K562 (cell line): Measurements from ENCODE around the gene PLPP6. TPM values are rescaled to one million over a fixed set of nuclear protein-coding genes. Genes with fewer than 3 reads are reported as not detected.

Source experiments
- ATAC-seq: fragments of 200-7000 bp; cut with Tn5 transposase; 3 replicates; pipeline ENCODE4 v1.9.1; 2020; ENCODE audit warnings: moderate library complexity
- BruUV-seq: library from RNA; stranded (reverse); fragments of 400-500 nt; replicated peaks from 2 replicates; lab custom pipeline; 2021; lab: Mats Ljungman, UMichigan
- CTCF ChIA-PET: fragments of 300-600 bp; formaldehyde crosslinking; extraction: SDS; loops from one replicate; lab custom pipeline; 2021; ENCODE audit warnings: low intra/inter-chr PET ratio; lab: Yijun Ruan, JAX
- POLR2A ChIA-PET: fragments of 300-600, 350-650 bp; sonication (Branson Sonifier 250); formaldehyde crosslinking; extraction: SDS; loops from one replicate; lab custom pipeline; 2021; ENCODE audit warnings: antibody characterized with exemption, inconsistent platforms; lab: Yijun Ruan, JAX
- DNase-seq, 4 experiments: peaks; one replicate each; pipeline versions ENCODE4 v3.0.0 to v3.0.0-alpha.2; 2011 to 2018; ENCODE audit warnings: low spot score in 3 of 4, mixed read lengths in 3 of 4; ENCODE audit errors: extremely low read depth in 1 of 4
- FAIRE-seq: peaks from 2 replicates; lab custom pipeline; 2011; peaks lifted over from hg19 to GRCh38; lab: Jason Lieb, UNC
- H2AFZ ChIP-seq: 2 replicates; pipeline ENCODE4 v1.6.0; 2011; ENCODE audit warnings: low read depth, low read length, control low read depth, inconsistent platforms
- H3K27ac ChIP-seq: fragments of 200-600 bp; 3 replicates; pipeline ENCODE4 v1.8.0; 2011; ENCODE audit warnings: low read depth, mild to moderate bottlenecking, control low read depth, inconsistent platforms, low read length, moderate library complexity, mixed read lengths; ENCODE audit errors: extremely low read depth
- H3K27me3 ChIP-seq, 2 experiments: fragments of 300-600 bp in 1 of 2; 2 replicates in 1 of 2; 3 replicates in 1 of 2; pipeline versions ENCODE4 v1.6.0 to v1.8.0; 2011; ENCODE audit warnings: inconsistent platforms in 2 of 2, low read length in 2 of 2, mild to moderate bottlenecking in 1 of 2, mixed read lengths in 1 of 2, moderate library complexity in 1 of 2; ENCODE audit not compliant: control insufficient read depth in 2 of 2, insufficient read depth in 2 of 2
- H3K36me3 ChIP-seq: fragments of 300-600 bp; 3 replicates; pipeline ENCODE4 v1.8.0; 2011; ENCODE audit warnings: mild to moderate bottlenecking, low read length, inconsistent platforms; ENCODE audit not compliant: control insufficient read depth, insufficient read depth
- H3K4me1 ChIP-seq, 2 experiments: fragments of 200-600 bp in 1 of 2; replicated peaks in 1 of 2; 2 replicates in 1 of 2; 3 replicates in 1 of 2; pipeline versions ENCODE4 v1.5.1 to v1.8.0; 2011; ENCODE audit warnings: inconsistent platforms in 2 of 2, low read length in 2 of 2, mild to moderate bottlenecking in 1 of 2, mixed read lengths in 1 of 2, moderate library complexity in 1 of 2; ENCODE audit not compliant: control insufficient read depth in 2 of 2, insufficient read depth in 2 of 2
- H3K4me2 ChIP-seq: 2 replicates; pipeline ENCODE4 v1.6.1; 2011; ENCODE audit warnings: low read length, control low read depth, inconsistent platforms, mixed read lengths; ENCODE audit not compliant: insufficient read depth
- H3K4me3 ChIP-seq: fragments of 200-600 bp; sonication (generic), shearing (Covaris generic); 2 replicates; pipeline ENCODE4 v1.5.1; 2016; ENCODE audit warnings: control low read depth, inconsistent platforms
- H3K79me2 ChIP-seq: fragments of 200-600 bp; 3 replicates; pipeline ENCODE4 v1.8.0; 2011; ENCODE audit warnings: low read length, inconsistent platforms; ENCODE audit not compliant: control insufficient read depth, insufficient read depth
- H3K9ac ChIP-seq, 2 experiments: 2 replicates each; pipeline versions ENCODE4 v1.6.0 to v1.6.1; 2011; ENCODE audit warnings: low read depth in 2 of 2, low read length in 2 of 2, control low read depth in 1 of 2, inconsistent platforms in 1 of 2, mild to moderate bottlenecking in 1 of 2, mixed read lengths in 1 of 2; ENCODE audit not compliant: insufficient read depth in 1 of 2
- H3K9me1 ChIP-seq: one replicate; pipeline ENCODE4 v1.6.0; 2011; ENCODE audit warnings: inconsistent platforms, mild to moderate bottlenecking, low read length, moderate library complexity; ENCODE audit not compliant: control insufficient read depth, insufficient read depth
- H3K9me3 ChIP-seq: replicated peaks from 2 replicates; pipeline ENCODE4 v1.5.1; 2011; ENCODE audit warnings: low read depth, low read length, inconsistent platforms; ENCODE audit not compliant: control insufficient read depth, insufficient read depth
- H4K20me1 ChIP-seq: replicated peaks from 2 replicates; pipeline ENCODE4 v1.6.1; 2011; ENCODE audit warnings: low read length, inconsistent platforms, mixed read lengths; ENCODE audit not compliant: control insufficient read depth, insufficient read depth
- GABPA ChIP-seq: fragments of 200-800 bp; sonication (Bioruptor generic); conservative IDR thresholded peaks from 2 replicates; pipeline ENCODE4 v1.6.1; 2016; ENCODE audit warnings: low read depth, missing genetic modification characterization, missing compliant biosample characterization
- HNRNPLL ChIP-seq: fragments of 200-400 bp; formaldehyde crosslinking; IDR thresholded peaks from 2 replicates; pipeline ENCODE4 v1.6.1; 2017; ENCODE audit warnings: low read length, low read depth, mild to moderate bottlenecking; ENCODE audit not compliant: poor library complexity, severe bottlenecking
- IRF2 ChIP-seq: sonication (generic); formaldehyde crosslinking; IDR thresholded peaks from 2 replicates; pipeline ENCODE4 v1.8.1; 2022; ENCODE audit warnings: mild to moderate bottlenecking, missing genetic modification reagents
- PCBP2 ChIP-seq: fragments of 200-400 bp; formaldehyde crosslinking; IDR thresholded peaks from 2 replicates; pipeline ENCODE4 v1.6.1; 2018; ENCODE audit warnings: low read length, low read depth, mild to moderate bottlenecking, moderate library complexity; ENCODE audit not compliant: poor library complexity, severe bottlenecking
- SMARCC2 ChIP-seq: fragments of 450-650 bp; IDR thresholded peaks from 2 replicates; pipeline ENCODE4 v1.6.1; 2017; ENCODE audit warnings: antibody characterized with exemption, moderate library complexity, mild to moderate bottlenecking, low read depth
- TARDBP ChIP-seq: fragments of 450-650 bp; IDR thresholded peaks from 2 replicates; pipeline ENCODE4 v1.6.1; 2016
- ZMIZ1 ChIP-seq, 2 experiments: fragments of 150-350 bp in 1 of 2; IDR thresholded peaks; 2 replicates each; pipeline ENCODE4 v1.6.1; 2012 to 2016; ENCODE audit warnings: low read depth in 2 of 2, low read length in 2 of 2, mild to moderate bottlenecking in 1 of 2, moderate library complexity in 1 of 2
- ZNF24 ChIP-seq: fragments of 450-650 bp; IDR thresholded peaks from 2 replicates; pipeline ENCODE4 v1.6.1; 2016
- ZSCAN29 ChIP-seq: fragments of 450-650 bp; IDR thresholded peaks from 2 replicates; pipeline ENCODE4 v1.6.1; 2017
- WGBS: fragments of 100-300 bp; shearing (Covaris generic); methylation state at CpG from one replicate; pipeline ENCODE4 v1.1.6; 2016; ENCODE audit warnings: low coverage, mixed read lengths; ENCODE audit not compliant: insufficient coverage; ENCODE audit errors: missing lambda C conversion rate; 5-methylcytosine and 5-hydroxymethylcytosine counted together
- in situ Hi-C: fragments of 300-500 bp; cut with MboI; formaldehyde crosslinking; loops from 4 replicates; pipeline ENCODE4 v1.15.0; 2018; ENCODE audit warnings: inconsistent platforms, mixed read lengths
- intact Hi-C: fragments of 100-400 bp; cut with micrococcal nuclease; formaldehyde crosslinking; loops from 2 replicates; pipeline ENCODE4 v1.14.2; 2022
- polyA plus RNA-seq, 8 experiments: library from polyadenylated mRNA; depleted of rRNA in 4 of 8; stranded (reverse) in 5 of 8; unstranded in 3 of 8; fragments of >200 nt; fragmentation: Nextera tagmentation in 2 of 8; fragmentation: Illumina TruSeq in 1 of 8; extraction: Ambion mirVana in 2 of 8; extraction: Trizol in 1 of 8; gene quantifications; 2 replicates each; pipeline versions ENCODE4 v1.2.1 to v1.2.3, GENCODE V29; 2011 to 2014; ENCODE audit warnings: inconsistent platforms in 1 of 8, missing spikeins in 1 of 8
- total RNA-seq, 7 experiments: library from RNA; depleted of rRNA in 6 of 7; stranded (reverse); fragments of >200 nt in 6 of 7; fragmentation: Illumina TruSeq in 2 of 7; extraction: Trizol in 2 of 7; gene quantifications; 2 replicates each; pipeline versions ENCODE4 v1.2.1 to v1.2.3, GENCODE V29; 2011 to 2021; ENCODE audit warnings: low replicate concordance in 1 of 7
- TF ChIP-seq, protein P1 (sequence below), 2 experiments: fragments of 450-650 bp; formaldehyde crosslinking in 1 of 2; IDR thresholded peaks; 2 replicates each; pipeline versions ENCODE4 v1.4.0 to v1.6.1; 2014 to 2020; ENCODE audit warnings: mild to moderate bottlenecking in 2 of 2, borderline replicate concordance in 1 of 2, low read depth in 1 of 2

PLPP6 gene
- total and polyA plus RNA-seq, 9 of the 15 experiments (the other 6 are each of a cell fraction or from before 2014, with no cell fraction given): 1.9 to 8.9 (median 5.6) TPM

- no peaks in the 10 kb centered on the region for H3K9me1 ChIP-seq
- ATAC-seq (no peak), DNase-seq (no peak), FAIRE-seq (no peak)
- CTCF ChIA-PET: no interaction called here
- H3K9me3 ChIP-seq: no peaks in the 10 kb centered on the region
- H3K36me3 ChIP-seq: no peaks in the 10 kb centered on the region
- peaks cover 14% of the 10 kb centered on the region for H3K79me2 ChIP-seq
- BruUV-seq: no TSS peak
- H3K9ac ChIP-seq: no peak overlapping the region
- H3K27ac ChIP-seq: no peak overlapping the region
- H4K20me1 ChIP-seq: no peaks in the 10 kb centered on the region
- in situ Hi-C loops (no loop called here), intact Hi-C loops (no loop called here)
- POLR2A ChIA-PET: interaction anchor here (1.0 to 1.5 kb wide), 4 partner anchors 9 to 73 kb away, joined by 3 to 4 read pairs (median 4); partner anchors contain the start of gene CDC37L1
- H3K4me1 ChIP-seq: peaks cover 10 to 19% of the 10 kb centered on the region in 2 experiments; a peak in 4 of 5 replicates
- H2AFZ ChIP-seq: no peak overlapping the region
- H3K4me2 ChIP-seq: no peak overlapping the region
- TF ChIP-seq, protein P1, sequence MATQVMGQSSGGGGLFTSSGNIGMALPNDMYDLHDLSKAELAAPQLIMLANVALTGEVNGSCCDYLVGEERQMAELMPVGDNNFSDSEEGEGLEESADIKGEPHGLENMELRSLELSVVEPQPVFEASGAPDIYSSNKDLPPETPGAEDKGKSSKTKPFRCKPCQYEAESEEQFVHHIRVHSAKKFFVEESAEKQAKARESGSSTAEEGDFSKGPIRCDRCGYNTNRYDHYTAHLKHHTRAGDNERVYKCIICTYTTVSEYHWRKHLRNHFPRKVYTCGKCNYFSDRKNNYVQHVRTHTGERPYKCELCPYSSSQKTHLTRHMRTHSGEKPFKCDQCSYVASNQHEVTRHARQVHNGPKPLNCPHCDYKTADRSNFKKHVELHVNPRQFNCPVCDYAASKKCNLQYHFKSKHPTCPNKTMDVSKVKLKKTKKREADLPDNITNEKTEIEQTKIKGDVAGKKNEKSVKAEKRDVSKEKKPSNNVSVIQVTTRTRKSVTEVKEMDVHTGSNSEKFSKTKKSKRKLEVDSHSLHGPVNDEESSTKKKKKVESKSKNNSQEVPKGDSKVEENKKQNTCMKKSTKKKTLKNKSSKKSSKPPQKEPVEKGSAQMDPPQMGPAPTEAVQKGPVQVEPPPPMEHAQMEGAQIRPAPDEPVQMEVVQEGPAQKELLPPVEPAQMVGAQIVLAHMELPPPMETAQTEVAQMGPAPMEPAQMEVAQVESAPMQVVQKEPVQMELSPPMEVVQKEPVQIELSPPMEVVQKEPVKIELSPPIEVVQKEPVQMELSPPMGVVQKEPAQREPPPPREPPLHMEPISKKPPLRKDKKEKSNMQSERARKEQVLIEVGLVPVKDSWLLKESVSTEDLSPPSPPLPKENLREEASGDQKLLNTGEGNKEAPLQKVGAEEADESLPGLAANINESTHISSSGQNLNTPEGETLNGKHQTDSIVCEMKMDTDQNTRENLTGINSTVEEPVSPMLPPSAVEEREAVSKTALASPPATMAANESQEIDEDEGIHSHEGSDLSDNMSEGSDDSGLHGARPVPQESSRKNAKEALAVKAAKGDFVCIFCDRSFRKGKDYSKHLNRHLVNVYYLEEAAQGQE (IDR thresholded peaks at IDR 0.05; ENCODE audit: borderline replicate concordance): no peak
- TF ChIP-seq, protein P1 (CRISPR knock-in tag; IDR thresholded peaks at IDR 0.05; ENCODE audit: low read depth): no peak
- TF ChIP-seq ZSCAN29 (no peak), HNRNPLL (no peak), ZNF24 (no peak), SMARCC2 (no peak), PCBP2 (no peak), GABPA (tag) (no peak), IRF2 (CRISPR knock-in tag) (no peak), ZMIZ1 (IDR thresholded peaks at IDR 0.05; ENCODE audit: low read depth in 2 of 2, low read length in 2 of 2) (no peak), TARDBP (no peak)
- WGBS: 78% methylated on average over 2 of the region's 2 CpGs
- no peak overlapping the region for H3K4me3 ChIP-seq
- H3K27me3 ChIP-seq: no peaks in the 10 kb centered on the region
These were observed 3.3 kb downstream of the PLPP6 start for GRCh38 chr9:4665357-4665756.
